Measurements from ENCODE around the gene TRAPPC12. TPM values are rescaled to one million over a fixed set of nuclear protein-coding genes. Genes with fewer than 3 reads are reported as not detected.

TRAPPC12 gene
- total RNA-seq, 1 donor from 2014 or later = 98.7 TPM

- H3K9me3 Mint-ChIP-seq = peaks cover 4% of the 10 kb centered on the region
- no peak for TF ChIP-seq CTCF (conservative IDR thresholded peaks at IDR 0.05)
- peaks cover 29% of the 10 kb centered on the region for H3K36me3 Mint-ChIP-seq
- no peak for DNase-seq (ENCODE audit: extremely low spot score, unreplicated experiment)
- H3K4me3 Mint-ChIP-seq = no peak overlapping the region
- H3K27ac Mint-ChIP-seq = no peak overlapping the region
- H3K4me1 Mint-ChIP-seq (ENCODE audit: unreplicated experiment) = peaks cover 4% of the 10 kb centered on the region
- H3K27me3 Mint-ChIP-seq = no peaks in the 10 kb centered on the region
These were observed 7.5 kb downstream of the TRAPPC12 start for GRCh38 chr2:3387011-3387410.

DNA sequence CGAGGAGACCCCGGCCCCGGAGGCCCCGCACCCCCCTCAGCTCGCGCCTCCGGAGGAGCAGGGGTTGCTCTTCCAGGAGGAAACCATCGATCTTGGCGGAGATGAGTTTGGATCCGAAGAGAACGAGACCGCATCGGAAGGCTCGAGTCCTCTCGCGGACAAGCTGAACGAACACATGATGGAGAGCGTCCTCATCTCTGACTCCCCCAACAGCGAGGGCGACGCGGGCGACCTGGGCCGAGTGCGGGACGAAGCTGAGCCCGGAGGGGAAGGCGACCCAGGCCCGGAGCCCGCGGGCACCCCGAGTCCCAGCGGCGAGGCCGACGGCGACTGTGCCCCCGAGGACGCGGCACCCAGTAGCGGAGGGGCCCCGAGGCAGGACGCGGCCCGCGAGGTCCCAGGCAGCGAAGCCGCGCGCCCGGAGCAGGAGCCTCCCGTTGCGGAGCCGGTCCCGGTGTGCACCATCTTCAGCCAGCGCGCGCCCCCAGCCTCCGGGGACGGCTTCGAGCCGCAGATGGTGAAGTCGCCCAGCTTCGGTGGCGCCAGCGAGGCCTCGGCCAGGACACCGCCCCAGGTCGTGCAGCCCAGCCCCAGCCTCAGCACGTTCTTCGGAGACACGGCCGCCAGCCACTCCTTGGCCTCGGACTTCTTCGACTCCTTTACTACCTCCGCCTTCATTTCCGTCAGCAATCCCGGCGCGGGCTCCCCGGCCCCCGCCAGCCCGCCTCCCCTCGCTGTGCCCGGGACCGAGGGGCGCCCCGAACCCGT lies 8.3 kb downstream of the TRAPPC12 start:
- Mint-ChIP-seq H3K9me3 (peaks cover 4% of the 10 kb centered on the region), H3K27ac (no peak overlapping the region), H3K4me1 (ENCODE audit: unreplicated experiment) (peaks cover 4% of the 10 kb centered on the region), H3K36me3 (peaks cover 36% of the 10 kb centered on the region), H3K27me3 (no peaks in the 10 kb centered on the region), H3K4me3 (no peak overlapping the region)
- TF ChIP-seq CTCF (conservative IDR thresholded peaks at IDR 0.05) = no peak
- no peak for DNase-seq (ENCODE audit: extremely low spot score, unreplicated experiment)

DNA sequence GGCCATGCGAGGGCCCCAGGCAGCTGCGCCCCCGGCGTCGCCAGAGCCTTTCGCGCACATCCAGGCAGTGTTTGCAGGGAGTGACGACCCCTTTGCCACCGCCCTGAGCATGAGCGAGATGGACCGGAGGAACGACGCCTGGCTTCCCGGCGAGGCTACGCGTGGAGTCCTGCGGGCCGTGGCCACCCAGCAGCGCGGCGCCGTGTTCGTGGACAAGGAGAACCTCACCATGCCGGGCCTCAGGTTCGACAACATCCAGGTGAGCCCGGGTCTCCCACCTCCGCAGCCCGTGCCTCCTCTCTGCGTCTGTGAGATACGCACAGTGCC lies 8.9 kb downstream of the TRAPPC12 start:
- no peak for TF ChIP-seq CTCF (conservative IDR thresholded peaks at IDR 0.05)
- Mint-ChIP-seq H3K27ac (no peak overlapping the region), H3K9me3 (peaks cover 4% of the 10 kb centered on the region), H3K27me3 (no peaks in the 10 kb centered on the region), H3K36me3 (peaks cover 40% of the 10 kb centered on the region), H3K4me3 (no peak overlapping the region), H3K4me1 (ENCODE audit: unreplicated experiment) (peaks cover 4% of the 10 kb centered on the region)
- no peak for DNase-seq (ENCODE audit: extremely low spot score, unreplicated experiment)

GRCh38 chr2:3389193-3389592 lies 9.7 kb downstream of the TRAPPC12 start:
- Mint-ChIP-seq H3K4me1 (ENCODE audit: unreplicated experiment) (peaks cover 4% of the 10 kb centered on the region), H3K27me3 (no peaks in the 10 kb centered on the region), H3K36me3 (peaks cover 45% of the 10 kb centered on the region), H3K9me3 (peaks cover 4% of the 10 kb centered on the region), H3K27ac (no peak overlapping the region), H3K4me3 (no peak overlapping the region)
- TF ChIP-seq CTCF (conservative IDR thresholded peaks at IDR 0.05) = no peak
- DNase-seq (ENCODE audit: extremely low spot score, unreplicated experiment) = no peak

DNA sequence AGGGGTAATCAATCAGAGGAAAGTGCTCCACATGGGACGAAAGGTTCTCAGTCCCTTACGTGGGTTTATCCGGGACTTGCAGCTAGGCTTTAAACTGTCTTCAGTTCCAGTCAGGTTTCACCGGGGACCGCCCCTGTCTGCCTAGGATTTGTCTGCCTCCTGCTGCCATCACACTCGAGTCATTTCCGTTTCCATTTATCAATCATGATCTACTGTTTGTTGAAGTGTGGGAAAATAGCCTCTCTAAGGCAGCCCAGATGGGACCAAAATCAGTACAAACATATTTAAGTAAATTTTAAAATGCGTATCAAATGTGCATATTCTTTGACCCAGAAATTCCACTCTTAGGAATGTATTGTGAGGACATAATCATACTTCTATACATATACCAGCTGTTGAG lies 10.5 kb downstream of the TRAPPC12 start:
- no peaks in the 10 kb centered on the region for H3K27me3 Mint-ChIP-seq
- H3K4me1 Mint-ChIP-seq (ENCODE audit: unreplicated experiment) = peaks cover 4% of the 10 kb centered on the region
- H3K4me3 Mint-ChIP-seq = no peak overlapping the region
- DNase-seq (ENCODE audit: extremely low spot score, unreplicated experiment) = no peak
- H3K27ac Mint-ChIP-seq = no peak overlapping the region
- peaks cover 50% of the 10 kb centered on the region for H3K36me3 Mint-ChIP-seq
- no peak for TF ChIP-seq CTCF (conservative IDR thresholded peaks at IDR 0.05)
- H3K9me3 Mint-ChIP-seq = peaks cover 9% of the 10 kb centered on the region

All from type B pancreatic cell (in vitro differentiated cells).